ENCODE results near the gene CPEB3.

DNA sequence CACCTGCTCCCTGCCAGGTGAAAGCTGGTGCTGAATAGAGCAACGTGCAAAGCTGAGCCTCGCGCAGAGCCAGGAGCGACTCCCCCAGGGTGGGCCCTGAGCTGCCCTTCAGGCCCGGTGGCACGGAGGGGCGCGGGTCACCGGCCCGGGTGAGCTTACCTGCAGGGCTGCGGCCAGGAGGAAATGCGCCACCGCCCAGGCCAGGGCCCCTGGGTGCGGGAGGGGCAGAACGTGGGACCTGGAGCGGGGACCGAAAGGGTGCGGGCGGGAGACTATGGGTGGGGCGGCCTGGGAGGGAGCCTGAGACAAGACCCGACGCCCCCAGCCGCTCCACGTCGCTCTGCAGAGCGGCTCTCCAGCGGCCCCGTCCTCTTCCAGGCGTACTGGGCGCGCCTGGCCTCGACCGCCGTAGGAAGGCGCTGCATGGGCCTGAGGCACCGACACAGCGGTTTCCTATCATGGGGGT, 245.2 kb downstream of the CPEB3 start:
- TF ChIP-seq, protein P1, sequence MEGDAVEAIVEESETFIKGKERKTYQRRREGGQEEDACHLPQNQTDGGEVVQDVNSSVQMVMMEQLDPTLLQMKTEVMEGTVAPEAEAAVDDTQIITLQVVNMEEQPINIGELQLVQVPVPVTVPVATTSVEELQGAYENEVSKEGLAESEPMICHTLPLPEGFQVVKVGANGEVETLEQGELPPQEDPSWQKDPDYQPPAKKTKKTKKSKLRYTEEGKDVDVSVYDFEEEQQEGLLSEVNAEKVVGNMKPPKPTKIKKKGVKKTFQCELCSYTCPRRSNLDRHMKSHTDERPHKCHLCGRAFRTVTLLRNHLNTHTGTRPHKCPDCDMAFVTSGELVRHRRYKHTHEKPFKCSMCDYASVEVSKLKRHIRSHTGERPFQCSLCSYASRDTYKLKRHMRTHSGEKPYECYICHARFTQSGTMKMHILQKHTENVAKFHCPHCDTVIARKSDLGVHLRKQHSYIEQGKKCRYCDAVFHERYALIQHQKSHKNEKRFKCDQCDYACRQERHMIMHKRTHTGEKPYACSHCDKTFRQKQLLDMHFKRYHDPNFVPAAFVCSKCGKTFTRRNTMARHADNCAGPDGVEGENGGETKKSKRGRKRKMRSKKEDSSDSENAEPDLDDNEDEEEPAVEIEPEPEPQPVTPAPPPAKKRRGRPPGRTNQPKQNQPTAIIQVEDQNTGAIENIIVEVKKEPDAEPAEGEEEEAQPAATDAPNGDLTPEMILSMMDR (conservative IDR thresholded peaks at IDR 0.05), result no peak
- no peak for TF ChIP-seq ZFX (IDR thresholded peaks at IDR 0.05)
